Activated CD4-positive, alpha-beta T cell treated with anti-CD3 and anti-CD28 coated beads, Interleukin-2, amount 10 ng/mL, durations not matched to agents 24 days and 14 days (primary cell): ENCODE results near the gene GOLGA8K. TPM values are rescaled to one million over a fixed set of nuclear protein-coding genes. Genes with fewer than 3 reads are reported as not detected.
"Not testable (repeated sequence)": the region's sequence is repeated elsewhere in the genome, so short reads cannot be mapped to it uniquely, and the experiment has no call there.

Experiments
- DNase-seq: peaks from one replicate; pipeline ENCODE4 v3.0.0; 2022
- H3K27ac Mint-ChIP-seq: one replicate; pipeline ENCODE4 v1.8.0; 2022; ENCODE audit warnings: mild to moderate bottlenecking, mixed read lengths
- H3K27me3 Mint-ChIP-seq: one replicate; pipeline ENCODE4 v1.8.0; 2022; ENCODE audit warnings: mixed read lengths
- H3K36me3 Mint-ChIP-seq: one replicate; pipeline ENCODE4 v1.8.0; 2022; ENCODE audit warnings: low read depth, mild to moderate bottlenecking, mixed read lengths
- H3K4me1 Mint-ChIP-seq: one replicate; pipeline ENCODE4 v1.8.0; 2021; ENCODE audit warnings: mixed read lengths
- H3K4me3 Mint-ChIP-seq: one replicate; pipeline ENCODE4 v1.8.0; 2022; ENCODE audit warnings: mild to moderate bottlenecking, moderate library complexity, mixed read lengths
- H3K9me3 Mint-ChIP-seq: one replicate; pipeline ENCODE4 v1.8.0; 2021; ENCODE audit warnings: mixed read lengths
- intact Hi-C: fragments of 100-400 bp; cut with micrococcal nuclease; formaldehyde crosslinking; loops from one replicate; pipeline ENCODE4 v1.15.1; 2023
- total RNA-seq: library from RNA; stranded (reverse); gene quantifications from 2 replicates; pipeline ENCODE4 v1.2.3, GENCODE V29; 2022

Gene GOLGA8K
- total RNA-seq, 1 donor from 2014 or later = 0.21 TPM

DNA sequence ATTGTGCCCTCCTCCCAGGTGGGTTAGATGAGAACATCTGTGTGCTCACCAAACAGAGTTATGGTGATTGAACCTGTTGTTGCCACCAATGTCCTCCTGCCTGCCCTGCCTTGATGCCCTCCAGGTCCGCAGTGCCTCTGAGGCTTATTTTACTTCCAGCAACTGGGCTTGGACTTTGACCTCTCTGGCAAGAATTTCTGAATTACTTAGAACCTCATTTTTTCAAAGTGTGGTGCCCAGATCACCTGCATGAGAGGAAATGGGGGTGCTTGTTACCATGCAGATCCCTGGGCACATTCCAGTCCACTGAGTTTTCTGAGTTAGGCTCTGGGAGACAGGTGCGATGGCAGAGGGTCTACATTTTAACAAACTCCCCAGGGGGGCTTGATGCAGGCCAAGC, 33.0 kb downstream of the GOLGA8K start:
- intact Hi-C loops, H3K9me3 Mint-ChIP-seq, H3K27me3 Mint-ChIP-seq, H3K4me1 Mint-ChIP-seq, H3K4me3 Mint-ChIP-seq, H3K27ac Mint-ChIP-seq, H3K36me3 Mint-ChIP-seq, DNase-seq: not testable (repeated sequence)

DNA sequence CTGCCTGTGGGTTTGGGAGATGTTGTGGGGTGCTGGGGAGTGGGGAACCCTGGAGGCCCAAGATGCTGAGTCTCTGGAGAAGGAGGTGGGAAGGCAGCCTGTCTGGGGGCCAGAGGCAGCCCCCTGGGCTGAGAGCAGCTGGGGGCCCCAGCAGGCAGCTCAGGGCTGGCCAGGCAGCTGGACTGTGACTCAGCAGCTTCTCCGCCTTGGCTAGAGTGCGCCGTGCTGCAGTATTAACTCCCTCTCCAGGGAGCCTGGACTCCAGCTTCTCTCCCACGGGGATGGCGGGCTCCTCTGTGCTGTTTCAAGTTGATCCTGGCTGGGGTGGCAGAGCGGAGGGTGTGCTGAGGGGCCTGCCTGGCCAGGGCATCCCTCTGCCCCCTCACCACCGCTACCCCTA, 36.6 kb downstream of the GOLGA8K start:
- H3K36me3 Mint-ChIP-seq, H3K9me3 Mint-ChIP-seq, H3K27ac Mint-ChIP-seq, H3K27me3 Mint-ChIP-seq, DNase-seq, intact Hi-C loops, H3K4me3 Mint-ChIP-seq, H3K4me1 Mint-ChIP-seq: not testable (repeated sequence)

DNA sequence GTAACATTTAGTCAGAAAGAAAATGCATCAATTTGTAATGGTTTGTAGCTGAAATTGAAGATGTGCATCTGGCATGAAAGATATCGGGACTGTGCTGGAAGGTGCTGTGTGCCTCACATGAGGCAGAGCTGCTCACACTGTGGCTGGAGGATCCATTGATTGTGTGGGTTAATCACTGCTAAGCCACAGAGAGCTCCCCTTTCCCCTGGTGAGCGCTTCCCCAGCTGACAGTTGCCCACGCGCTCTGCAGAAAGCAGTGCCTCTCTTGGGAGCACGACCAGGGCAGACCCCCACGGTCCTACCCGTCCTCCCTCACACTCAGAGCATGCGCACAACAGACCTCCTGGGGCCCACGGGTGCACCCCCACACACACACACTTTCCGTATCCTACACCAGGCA, 37.1 kb downstream of the GOLGA8K start:
- H3K36me3 Mint-ChIP-seq, H3K27me3 Mint-ChIP-seq, H3K4me1 Mint-ChIP-seq, DNase-seq, H3K4me3 Mint-ChIP-seq, H3K9me3 Mint-ChIP-seq, H3K27ac Mint-ChIP-seq, intact Hi-C loops: not testable (repeated sequence)

DNA sequence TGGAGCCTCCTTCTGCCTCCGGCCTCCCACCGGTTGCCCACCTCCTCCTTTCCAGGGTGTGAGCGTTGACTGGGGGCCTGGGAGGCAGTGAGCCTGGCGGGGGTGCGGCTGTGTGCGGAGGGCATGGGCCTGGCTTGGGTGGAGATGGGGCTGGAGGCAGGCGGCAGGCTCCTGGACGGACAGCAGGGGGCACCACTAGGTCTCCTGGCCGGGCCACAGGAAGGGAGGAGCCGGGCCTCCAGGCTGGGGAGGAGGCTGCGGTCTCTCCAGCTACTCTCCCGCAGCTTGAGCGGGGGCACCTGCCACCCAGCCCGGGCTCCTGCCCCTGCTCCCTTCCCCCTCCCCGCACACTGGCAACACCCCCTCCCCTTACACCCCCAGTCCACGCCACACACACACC, 38.1 kb downstream of the GOLGA8K start:
- H3K36me3 Mint-ChIP-seq, H3K27me3 Mint-ChIP-seq, intact Hi-C loops, H3K4me3 Mint-ChIP-seq, H3K9me3 Mint-ChIP-seq, H3K4me1 Mint-ChIP-seq, DNase-seq, H3K27ac Mint-ChIP-seq: not testable (repeated sequence)

DNA sequence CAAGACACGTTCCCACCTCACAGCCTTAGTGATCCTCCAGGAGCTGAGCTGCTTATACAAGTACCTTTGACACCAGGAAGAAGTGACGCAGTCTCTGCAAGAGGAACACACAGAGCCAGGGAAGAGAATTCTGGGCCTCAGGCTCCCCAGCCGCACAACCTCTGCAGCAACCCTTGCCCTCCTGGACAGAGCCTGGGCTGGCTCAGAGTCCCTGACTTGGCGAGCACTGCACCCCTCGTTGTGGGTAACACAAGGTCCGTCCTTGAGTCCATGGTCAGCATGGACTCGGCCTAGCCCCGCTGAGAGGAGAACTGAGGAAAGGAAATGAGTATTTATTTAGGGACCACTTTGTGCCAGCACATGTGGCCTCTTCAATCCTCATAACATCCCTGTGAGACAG, 39.6 kb downstream of the GOLGA8K start:
- not testable (repeated sequence) for H3K27ac Mint-ChIP-seq

DNA sequence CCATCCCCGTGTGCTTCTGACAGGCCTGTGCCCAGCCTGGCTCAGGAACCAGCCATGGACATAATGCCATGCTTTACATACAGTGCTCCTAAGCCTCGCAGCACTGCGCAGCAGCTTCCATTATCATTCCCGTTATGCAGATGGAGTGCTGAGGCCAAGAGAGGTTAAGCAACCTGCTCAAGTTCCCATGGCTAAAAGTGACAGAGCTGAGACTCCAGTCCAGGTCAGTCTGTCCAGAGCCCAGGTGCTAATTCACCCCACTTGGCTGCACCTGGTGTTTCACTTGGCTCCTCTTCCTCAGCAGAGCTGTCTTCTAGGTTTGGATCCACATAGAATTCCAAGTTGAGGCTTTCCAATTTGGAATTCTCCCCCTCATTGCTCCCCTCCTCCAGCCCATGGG, 41.4 kb downstream of the GOLGA8K start:
- H3K9me3 Mint-ChIP-seq, H3K4me1 Mint-ChIP-seq, intact Hi-C loops, DNase-seq, H3K27me3 Mint-ChIP-seq, H3K27ac Mint-ChIP-seq, H3K4me3 Mint-ChIP-seq, H3K36me3 Mint-ChIP-seq: not testable (repeated sequence)

More for the DNA sequence above, 39.6 kb downstream of the GOLGA8K start:
- H3K9me3 Mint-ChIP-seq, H3K4me1 Mint-ChIP-seq, H3K36me3 Mint-ChIP-seq, DNase-seq, intact Hi-C loops, H3K4me3 Mint-ChIP-seq, H3K27me3 Mint-ChIP-seq: not testable (repeated sequence)

DNA sequence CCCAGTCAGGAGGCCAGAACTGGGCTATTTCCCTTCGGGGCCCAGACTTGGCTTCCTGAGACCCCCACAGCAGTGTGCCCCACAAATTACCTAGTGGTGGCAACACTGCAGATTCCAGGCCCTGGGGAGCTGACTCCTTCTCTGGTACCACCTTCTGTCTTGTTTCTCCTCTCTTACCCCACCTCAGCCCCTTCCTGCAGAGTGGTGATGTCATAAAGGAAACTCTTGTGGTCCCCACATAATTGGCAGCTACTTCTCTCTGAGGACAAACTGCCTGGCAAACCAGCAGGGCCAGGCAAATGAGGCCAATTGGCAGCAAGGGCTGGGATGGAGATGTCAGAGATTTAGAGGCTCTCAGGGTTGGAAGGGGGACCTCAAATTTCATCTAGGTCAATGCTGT, 44.6 kb downstream of the GOLGA8K start:
- H3K27ac Mint-ChIP-seq, H3K4me1 Mint-ChIP-seq, intact Hi-C loops, H3K36me3 Mint-ChIP-seq, H3K27me3 Mint-ChIP-seq, H3K4me3 Mint-ChIP-seq, H3K9me3 Mint-ChIP-seq: not testable (repeated sequence)
- peak; percentile 45 for DNase-seq

DNA sequence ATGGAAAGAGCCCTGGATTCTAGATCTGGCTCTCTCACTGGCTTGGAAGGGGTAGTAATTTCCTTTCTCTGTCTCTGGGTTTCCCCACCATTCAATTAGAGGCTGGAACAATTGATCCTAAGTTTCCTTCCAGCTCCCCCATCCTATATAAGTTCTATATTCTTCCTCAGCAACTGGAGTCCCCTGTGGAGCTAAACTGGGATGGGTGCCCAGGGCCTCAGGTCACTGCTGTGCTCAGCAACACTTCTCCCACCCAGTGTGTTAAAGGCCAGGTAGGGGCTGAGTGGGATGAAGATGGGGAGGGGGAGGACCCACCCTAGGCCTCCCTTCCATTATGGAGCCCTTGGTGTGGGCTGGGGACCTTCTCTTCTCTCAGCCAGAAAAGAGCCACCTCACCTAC, 46.2 kb downstream of the GOLGA8K start:
- H3K27ac Mint-ChIP-seq, H3K4me1 Mint-ChIP-seq, H3K36me3 Mint-ChIP-seq: not testable (repeated sequence)

DNA sequence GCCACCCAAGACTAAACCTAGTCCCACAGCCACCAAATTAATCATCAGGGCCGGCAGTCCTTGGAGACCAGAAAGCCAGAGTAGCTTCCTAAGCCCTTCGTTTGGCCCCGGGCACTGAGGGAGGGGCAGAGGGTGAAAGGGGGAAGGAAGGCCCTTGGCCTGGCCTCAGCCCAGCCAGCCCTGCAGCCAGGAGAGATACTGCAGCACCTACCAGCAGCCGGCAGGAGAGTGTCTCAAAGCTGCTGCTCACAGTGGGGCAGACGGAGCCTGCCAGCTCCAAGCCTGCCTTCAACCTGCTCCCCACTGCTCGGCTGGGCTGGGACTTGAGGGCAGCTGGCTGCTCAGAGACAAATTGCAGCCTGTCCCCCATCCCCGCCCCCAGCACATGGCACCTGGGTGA, 50.3 kb downstream of the GOLGA8K start:
- H3K4me3 Mint-ChIP-seq, H3K9me3 Mint-ChIP-seq, H3K27ac Mint-ChIP-seq, DNase-seq, H3K27me3 Mint-ChIP-seq, H3K4me1 Mint-ChIP-seq, intact Hi-C loops, H3K36me3 Mint-ChIP-seq: not testable (repeated sequence)

More for the DNA sequence above, 46.2 kb downstream of the GOLGA8K start:
- DNase-seq, H3K9me3 Mint-ChIP-seq, H3K4me3 Mint-ChIP-seq, H3K27me3 Mint-ChIP-seq, intact Hi-C loops: not testable (repeated sequence)

DNA sequence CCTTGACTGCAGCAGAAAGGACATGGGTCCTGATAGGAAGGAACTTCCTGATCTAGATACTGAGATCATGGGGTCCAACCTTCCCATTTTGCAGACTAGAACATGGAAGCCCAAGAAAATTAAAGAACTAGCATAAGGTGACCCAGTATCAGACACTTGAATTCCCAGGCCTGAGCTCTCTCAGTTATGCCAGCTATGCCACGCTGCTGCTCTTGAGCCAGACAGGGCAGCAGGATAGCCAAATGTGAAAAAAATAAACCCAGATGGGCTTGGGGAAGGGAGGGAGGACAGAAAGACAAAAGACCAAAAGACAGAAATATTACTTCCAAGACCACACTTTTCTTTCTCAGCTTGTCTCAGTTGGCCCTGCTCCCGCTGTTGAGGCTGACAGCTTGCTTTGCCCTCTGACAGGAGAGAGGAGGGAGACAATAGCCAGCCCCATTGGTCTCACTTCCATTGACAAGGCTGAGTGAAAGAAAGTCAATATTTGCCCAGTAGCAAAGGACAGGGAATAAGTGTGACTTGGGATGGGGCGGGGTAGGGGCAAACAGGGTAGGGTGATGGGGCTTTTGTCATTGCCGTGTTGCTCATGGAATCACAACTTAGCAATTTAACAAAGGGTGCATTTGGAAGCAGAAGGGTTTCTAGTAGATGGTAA, 52.4 kb downstream of the GOLGA8K start:
- H3K4me3 Mint-ChIP-seq, H3K4me1 Mint-ChIP-seq, H3K27ac Mint-ChIP-seq, H3K36me3 Mint-ChIP-seq, DNase-seq, H3K27me3 Mint-ChIP-seq, intact Hi-C loops, H3K9me3 Mint-ChIP-seq: not testable (repeated sequence)

DNA sequence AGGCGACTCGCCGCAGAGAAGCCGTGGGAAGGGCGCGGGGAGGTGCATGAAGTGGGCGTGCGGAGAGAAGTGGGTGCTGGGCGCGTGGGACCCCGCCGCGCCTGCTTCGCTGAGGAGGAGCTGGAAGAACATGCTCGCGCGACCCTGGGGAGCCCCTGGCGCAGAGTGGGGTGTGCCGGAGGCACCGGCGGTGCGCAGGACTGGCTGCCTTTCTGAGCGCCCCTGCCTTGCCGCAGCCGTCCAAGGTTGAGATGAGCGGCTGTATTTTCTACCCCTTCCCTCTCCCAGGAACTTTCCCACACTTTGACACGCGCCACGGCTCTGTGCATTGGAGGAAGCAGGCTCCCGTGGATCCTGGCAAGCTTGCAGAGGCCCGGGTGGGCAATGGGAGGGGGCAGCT, 56.1 kb downstream of the GOLGA8K start:
- H3K4me1 Mint-ChIP-seq, intact Hi-C loops, H3K9me3 Mint-ChIP-seq, H3K36me3 Mint-ChIP-seq, H3K27ac Mint-ChIP-seq, H3K4me3 Mint-ChIP-seq, DNase-seq, H3K27me3 Mint-ChIP-seq: not testable (repeated sequence)

DNA sequence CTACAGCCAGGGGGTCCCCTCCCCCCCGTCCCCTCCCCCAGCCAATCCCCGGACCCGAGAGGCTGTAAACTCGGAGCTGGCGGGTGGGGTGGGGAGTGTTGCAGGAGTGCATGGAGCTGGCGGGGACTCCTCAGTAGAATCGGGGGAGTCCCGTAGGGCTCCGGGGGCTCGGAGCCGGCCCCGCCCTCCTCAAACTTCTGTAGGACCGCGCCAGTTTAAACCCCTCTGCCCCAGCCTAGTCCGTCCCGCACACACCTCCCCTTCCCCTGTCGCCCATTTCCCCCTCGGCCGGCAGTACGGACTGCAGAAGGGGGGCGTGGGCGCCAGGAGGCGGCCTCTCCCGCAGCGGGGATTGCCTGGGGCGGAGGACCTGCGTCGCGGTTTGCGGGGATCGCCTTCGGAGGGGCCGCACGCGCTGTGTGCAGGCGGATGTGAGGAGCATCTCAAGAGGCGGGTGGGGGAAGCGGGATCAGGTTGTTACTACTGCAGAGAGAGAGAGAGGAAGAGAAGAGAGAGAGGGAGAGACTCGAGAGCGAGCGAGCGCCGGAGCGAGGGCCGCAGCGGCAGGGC, 57.0 kb downstream of the GOLGA8K start:
- H3K4me1 Mint-ChIP-seq, H3K9me3 Mint-ChIP-seq, H3K4me3 Mint-ChIP-seq, H3K36me3 Mint-ChIP-seq, DNase-seq, H3K27me3 Mint-ChIP-seq, intact Hi-C loops, H3K27ac Mint-ChIP-seq: not testable (repeated sequence)

DNA sequence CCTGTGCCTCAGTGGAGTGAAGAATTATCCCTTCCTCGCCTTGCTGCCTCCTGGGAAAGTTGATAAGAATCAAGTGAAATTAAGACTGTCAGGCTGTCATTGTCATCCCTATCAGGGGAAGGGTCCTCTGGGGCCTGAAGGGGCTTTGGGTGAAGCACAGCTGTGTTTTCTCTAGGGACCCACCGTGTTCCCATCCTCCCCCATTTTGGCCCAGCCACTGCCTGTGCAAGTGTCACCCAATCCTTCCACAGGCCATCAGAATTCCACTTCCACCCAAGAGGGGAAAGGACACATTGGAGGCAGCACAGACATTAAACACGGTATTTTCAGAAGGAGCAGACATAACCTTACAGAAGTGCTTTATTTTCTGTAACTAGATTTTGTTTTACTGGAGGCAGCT, 59.2 kb downstream of the GOLGA8K start:
- intact Hi-C loops, H3K9me3 Mint-ChIP-seq, DNase-seq, H3K27ac Mint-ChIP-seq, H3K36me3 Mint-ChIP-seq, H3K27me3 Mint-ChIP-seq, H3K4me3 Mint-ChIP-seq, H3K4me1 Mint-ChIP-seq: not testable (repeated sequence)
